NCI-H345 treated with DMSO at 0.1 percent for 48 hours (cell line): ENCODE results near the gene OR4E1.
A peak's percentile ranks its signal among the peaks of the same experiment; 100 is the strongest.
"Not testable (repeated sequence)": the region's sequence is repeated elsewhere in the genome, so short reads cannot be mapped to it uniquely, and the experiment has no call there.

Source experiments
- DNase-seq: peaks from one replicate; lab custom pipeline; 2025; ENCODE audit not compliant: unreplicated experiment; lab: John Stamatoyannopoulos, UW

The OR4E1 gene

DNA sequence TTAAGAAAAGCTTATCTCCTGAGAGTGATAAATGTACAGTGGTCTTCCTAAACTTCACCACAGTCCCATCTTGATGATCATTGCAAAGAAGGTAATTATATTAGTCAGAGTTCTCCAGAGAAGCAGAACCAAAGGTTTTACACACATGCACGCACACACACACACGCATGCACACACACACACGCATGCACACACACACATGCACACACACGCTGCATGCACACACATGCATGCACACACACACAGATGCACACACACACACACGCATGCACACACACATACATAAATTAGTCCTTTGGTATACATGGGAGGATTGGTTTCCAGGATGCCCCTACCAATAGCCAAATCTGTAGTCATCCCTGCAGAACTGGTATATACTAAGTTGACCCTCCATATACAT lies 19.4 kb downstream of the OR4E1 start:
- DNase-seq: no peak

DNA sequence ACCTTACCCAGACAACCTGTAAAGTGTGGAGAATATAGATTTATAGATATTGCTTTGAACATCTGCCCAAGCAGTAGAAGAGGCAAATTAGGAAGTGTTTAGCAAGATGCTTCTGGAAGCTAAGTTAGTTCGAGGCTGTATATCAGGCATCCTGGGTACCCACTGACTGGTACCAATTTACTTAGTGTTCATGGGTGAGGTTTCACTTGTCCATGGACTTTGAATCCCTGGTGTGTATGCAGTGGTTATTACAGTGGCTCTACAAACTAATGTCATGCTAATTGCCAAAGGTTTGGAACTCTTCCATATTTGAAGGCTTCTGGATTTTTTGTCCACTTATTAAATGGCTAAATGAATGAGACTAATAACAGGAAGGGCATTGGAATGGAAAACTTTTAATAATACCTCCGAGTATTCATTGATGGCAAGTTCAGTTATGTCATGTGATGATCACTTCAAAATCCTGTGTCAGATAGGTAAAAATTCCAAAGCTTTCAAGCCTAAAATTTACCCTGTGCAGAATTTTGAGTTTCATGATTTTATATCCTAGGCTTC lies 20.2 kb downstream of the OR4E1 start, which contains the start of gene OR4E2:
Gene OR4E2, plus strand, starts transcription at position 505 of the 555 bp plus-strand sequence. CDS start 11,248 bp downstream, outside the sequence.
- no peak for DNase-seq

DNA sequence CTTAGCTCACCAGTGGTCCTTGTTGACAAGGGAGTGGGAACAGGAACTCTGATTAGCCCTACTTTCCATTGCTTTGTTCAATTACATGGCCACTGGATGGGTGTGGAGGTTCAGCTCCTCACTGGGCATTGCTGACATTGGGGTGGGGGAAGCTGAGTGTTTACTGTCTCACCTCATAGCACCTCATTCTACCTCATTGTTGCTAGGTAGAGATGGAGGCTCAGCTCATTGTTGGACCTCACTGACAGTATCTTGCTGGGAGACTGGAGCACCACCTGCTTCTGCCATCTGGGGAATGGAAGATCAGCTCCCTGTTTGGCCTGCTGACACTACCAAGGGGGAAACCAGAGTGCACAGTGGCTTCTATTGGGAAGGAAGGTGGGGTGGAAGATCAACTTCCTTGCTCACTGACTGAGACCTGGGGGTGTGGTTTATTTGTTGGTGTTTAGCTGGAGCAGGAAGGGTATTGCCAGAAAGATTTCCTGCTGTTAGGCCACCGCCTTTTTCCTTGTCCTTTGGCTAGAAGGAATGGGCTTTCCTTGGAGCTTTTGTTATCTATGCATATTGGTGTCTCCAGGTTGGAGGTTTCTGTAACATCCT lies 21.3 kb downstream of the OR4E1 start:
- no peak for DNase-seq

DNA sequence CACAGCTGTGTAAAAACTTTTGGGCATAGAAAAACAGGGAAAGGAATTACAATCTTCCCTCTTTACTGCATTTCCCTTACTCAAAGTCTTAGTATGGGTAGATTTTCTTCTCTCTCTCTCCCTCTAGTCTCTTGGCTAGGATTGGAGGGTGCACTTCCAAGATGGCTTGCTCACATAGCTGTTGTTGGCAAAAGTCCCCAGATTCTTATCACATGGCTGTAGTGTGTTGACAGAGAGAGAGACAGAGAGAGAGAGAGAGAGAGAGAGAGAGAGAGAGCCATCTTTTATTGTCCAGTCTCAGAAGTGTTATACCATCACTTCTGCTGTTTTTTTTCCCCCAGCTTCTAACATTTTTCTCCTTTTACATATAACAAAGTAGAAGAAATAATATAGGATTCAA lies 26.2 kb downstream of the OR4E1 start:
- no peak for DNase-seq

- no peak for DNase-seq
Observed at GRCh38 chr14:21643407-21643806, 30.2 kb downstream of the OR4E1 start.

DNA sequence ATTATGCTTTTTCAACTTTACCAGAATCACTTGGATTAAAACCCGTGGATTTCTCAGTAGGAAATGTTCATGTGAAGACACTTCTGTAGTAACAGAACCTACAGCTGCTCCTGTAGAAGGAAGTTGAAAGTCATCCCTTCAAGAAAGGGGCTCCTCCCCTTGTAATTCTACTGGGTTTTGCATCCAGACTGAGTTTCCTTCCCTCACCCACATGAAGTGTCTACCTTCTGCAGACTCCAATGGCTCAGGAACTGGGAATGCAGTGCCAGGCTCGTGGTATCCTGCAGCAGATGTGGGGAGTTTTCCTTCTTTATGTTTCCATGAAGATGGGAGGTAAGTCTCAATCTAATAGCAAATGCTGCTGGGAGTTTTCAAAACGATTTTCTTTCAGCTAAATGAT lies 30.9 kb downstream of the OR4E1 start:
- no peak for DNase-seq

DNA sequence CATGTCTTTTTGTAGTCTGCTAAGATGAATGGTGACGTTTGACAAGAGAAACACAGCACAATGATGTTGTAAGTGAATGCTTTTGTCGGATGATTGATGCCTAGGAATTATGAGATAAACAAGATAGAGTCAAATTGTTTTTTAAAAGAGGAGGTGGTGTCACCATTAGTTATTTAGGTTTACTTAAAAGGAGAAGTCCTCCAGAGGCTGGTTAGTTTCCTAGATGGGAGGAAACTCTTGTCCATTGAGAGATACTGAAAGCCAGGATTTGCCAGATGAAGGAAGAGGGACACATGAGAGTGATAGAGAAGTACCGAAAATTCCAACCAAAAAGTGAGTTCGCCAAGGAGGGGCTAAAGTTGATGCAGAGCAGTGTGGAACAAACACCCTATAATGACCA lies 38.8 kb downstream of the OR4E1 start, which contains the start of gene OR10G2:
Gene OR10G2, minus strand, starts transcription at position 101 of the 400 bp plus-strand sequence. Its CDS starts 98 bp downstream, at position 3.
- no peak for DNase-seq

- DNase-seq: peak; percentile 69
Observed at GRCh38 chr14:21631084-21631483, 42.5 kb downstream of the OR4E1 start.

DNA sequence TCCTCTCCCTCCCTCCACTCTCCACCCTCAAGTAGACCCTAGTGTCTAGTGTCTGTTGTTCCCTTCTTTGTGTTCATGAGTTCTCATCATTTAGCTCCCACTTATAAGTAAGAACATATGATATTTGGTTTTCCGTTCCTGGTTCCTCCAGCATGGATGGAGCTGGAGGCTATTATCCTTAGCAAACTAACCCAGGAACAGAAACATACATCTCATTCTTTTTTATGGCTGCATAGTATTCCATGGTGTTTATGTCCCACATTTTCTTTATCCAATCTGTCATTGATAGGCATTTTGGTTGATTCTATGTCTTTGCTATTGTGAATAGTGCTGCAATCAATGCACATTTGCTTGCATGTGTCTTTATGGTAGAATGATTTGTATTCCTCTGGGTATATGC lies 43.1 kb downstream of the OR4E1 start:
- DNase-seq: not testable (repeated sequence)

- no peak for DNase-seq
Observed at GRCh38 chr14:21626491-21627230, 47.0 kb downstream of the OR4E1 start.
